Chondrocyte (in vitro differentiated cells): ENCODE results near the gene PNLDC1. TPM values are rescaled to one million over a fixed set of nuclear protein-coding genes. Genes with fewer than 3 reads are reported as not detected.

Experiments
- DNase-seq: peaks from one replicate; pipeline ENCODE4 v3.0.0; 2021; ENCODE audit warnings: mixed read lengths, low spot score
- H3K27ac Mint-ChIP-seq: one replicate; pipeline ENCODE4 v1.8.0; 2021; ENCODE audit warnings: mild to moderate bottlenecking, moderate library complexity, mixed read lengths; ENCODE audit not compliant: unreplicated experiment
- H3K27me3 Mint-ChIP-seq: 2 replicates; pipeline ENCODE4 v1.8.0; 2021; ENCODE audit warnings: low read depth, mixed read lengths
- H3K36me3 Mint-ChIP-seq: 2 replicates; pipeline ENCODE4 v1.8.0; 2021; ENCODE audit warnings: low read depth, mixed read lengths
- H3K4me1 Mint-ChIP-seq: 2 replicates; pipeline ENCODE4 v1.8.0; 2021; ENCODE audit warnings: low read depth, mild to moderate bottlenecking, mixed read lengths
- H3K4me3 Mint-ChIP-seq: one replicate; pipeline ENCODE4 v1.8.0; 2021; ENCODE audit warnings: mild to moderate bottlenecking, moderate library complexity, mixed read lengths; ENCODE audit not compliant: unreplicated experiment
- H3K9me3 Mint-ChIP-seq: 2 replicates; pipeline ENCODE4 v1.8.0; 2021; ENCODE audit warnings: low read depth, mixed read lengths
- total RNA-seq: library from RNA; stranded (reverse); gene quantifications from 3 replicates; pipeline ENCODE4 v1.2.1, GENCODE V29; 2021
- TF ChIP-seq, protein P1 (sequence below): fragments of 200-600 bp; sonication (generic); IDR thresholded peaks from 2 replicates; pipeline ENCODE4 v1.5.0; 2021; ENCODE audit warnings: antibody characterized with exemption, mild to moderate bottlenecking, moderate library complexity

Gene PNLDC1
- total RNA-seq, 1 donor from 2014 or later: not detected

DNA sequence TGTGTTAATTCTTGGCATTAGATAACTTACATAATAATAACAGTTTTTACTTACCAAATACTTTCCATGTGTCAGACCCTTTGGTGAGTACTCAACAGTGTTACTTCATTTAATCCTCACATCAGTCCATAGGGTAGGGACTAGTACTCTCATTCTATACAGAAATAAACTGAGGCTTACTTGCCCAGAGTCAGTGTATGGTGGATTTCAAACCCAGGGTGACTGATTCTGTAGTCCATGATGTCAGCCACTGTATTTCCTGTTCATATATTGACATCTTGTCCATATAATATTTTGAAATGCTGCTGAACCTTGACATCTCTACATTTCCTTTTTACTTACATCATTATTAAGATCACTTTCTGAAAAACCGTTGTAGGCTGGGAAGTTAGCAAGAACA lies 2.5 kb upstream of the PNLDC1 start:
- Mint-ChIP-seq H3K4me1 (peaks cover 4% of the 10 kb centered on the region), H3K9me3 (no peaks in the 10 kb centered on the region), H3K27ac (no peak overlapping the region), H3K4me3 (no peak overlapping the region), H3K36me3 (peaks cover 27% of the 10 kb centered on the region), H3K27me3 (no peaks in the 10 kb centered on the region)
- TF ChIP-seq, protein P1, sequence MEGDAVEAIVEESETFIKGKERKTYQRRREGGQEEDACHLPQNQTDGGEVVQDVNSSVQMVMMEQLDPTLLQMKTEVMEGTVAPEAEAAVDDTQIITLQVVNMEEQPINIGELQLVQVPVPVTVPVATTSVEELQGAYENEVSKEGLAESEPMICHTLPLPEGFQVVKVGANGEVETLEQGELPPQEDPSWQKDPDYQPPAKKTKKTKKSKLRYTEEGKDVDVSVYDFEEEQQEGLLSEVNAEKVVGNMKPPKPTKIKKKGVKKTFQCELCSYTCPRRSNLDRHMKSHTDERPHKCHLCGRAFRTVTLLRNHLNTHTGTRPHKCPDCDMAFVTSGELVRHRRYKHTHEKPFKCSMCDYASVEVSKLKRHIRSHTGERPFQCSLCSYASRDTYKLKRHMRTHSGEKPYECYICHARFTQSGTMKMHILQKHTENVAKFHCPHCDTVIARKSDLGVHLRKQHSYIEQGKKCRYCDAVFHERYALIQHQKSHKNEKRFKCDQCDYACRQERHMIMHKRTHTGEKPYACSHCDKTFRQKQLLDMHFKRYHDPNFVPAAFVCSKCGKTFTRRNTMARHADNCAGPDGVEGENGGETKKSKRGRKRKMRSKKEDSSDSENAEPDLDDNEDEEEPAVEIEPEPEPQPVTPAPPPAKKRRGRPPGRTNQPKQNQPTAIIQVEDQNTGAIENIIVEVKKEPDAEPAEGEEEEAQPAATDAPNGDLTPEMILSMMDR: no peak
- DNase-seq: no peak

DNA sequence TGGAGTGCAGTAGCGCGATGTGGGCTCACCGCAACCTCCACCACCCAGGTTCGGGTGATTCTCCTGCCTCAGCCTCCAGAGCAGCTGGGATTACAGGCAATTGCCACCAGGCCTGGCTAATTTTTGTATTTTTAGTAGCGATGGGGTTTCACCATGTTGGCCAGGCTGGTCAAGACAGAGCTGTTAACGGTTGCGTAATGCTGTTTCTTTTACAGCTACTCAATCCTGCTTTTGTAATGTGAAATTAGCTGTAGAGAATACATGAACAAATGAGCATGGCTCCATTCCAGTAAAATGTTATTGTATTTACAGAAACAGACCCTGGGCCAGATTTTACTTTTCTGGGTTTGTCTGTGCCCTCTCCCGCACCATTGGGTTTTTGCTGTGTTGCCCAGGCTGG lies 1.9 kb downstream of the PNLDC1 start:
- Mint-ChIP-seq H3K4me1 (no peaks in the 10 kb centered on the region), H3K27ac (no peak overlapping the region), H3K9me3 (no peaks in the 10 kb centered on the region), H3K4me3 (no peak overlapping the region), H3K27me3 (no peaks in the 10 kb centered on the region), H3K36me3 (peaks cover 20% of the 10 kb centered on the region)
- DNase-seq: no peak
- TF ChIP-seq, protein P1: no peak

DNA sequence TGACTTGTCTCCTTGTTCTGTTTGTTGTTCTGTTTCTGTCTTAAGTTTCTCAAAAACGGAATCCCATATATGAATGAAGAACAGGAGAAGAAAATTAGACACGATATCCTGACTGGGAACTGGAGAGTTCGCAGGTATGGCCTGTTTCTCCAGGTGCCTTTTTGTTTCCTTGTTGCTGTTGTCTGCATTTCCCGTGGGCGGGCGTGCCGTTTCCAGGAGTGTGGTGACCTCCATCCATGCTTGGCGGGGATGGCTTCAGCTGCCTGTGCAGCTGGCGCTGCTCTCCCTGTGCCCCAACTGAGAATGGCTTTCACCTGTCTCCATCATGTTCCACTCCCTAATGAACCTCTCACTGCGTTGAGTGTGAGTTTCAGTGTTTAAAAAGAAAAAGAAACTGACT lies 4.4 kb downstream of the PNLDC1 start:
- Mint-ChIP-seq H3K9me3 (no peaks in the 10 kb centered on the region), H3K27ac (no peak overlapping the region), H3K36me3 (peaks cover under 1% of the 10 kb centered on the region), H3K4me3 (no peak overlapping the region), H3K27me3 (no peaks in the 10 kb centered on the region), H3K4me1 (no peaks in the 10 kb centered on the region)
- TF ChIP-seq, protein P1: no peak
- no peak for DNase-seq

DNA sequence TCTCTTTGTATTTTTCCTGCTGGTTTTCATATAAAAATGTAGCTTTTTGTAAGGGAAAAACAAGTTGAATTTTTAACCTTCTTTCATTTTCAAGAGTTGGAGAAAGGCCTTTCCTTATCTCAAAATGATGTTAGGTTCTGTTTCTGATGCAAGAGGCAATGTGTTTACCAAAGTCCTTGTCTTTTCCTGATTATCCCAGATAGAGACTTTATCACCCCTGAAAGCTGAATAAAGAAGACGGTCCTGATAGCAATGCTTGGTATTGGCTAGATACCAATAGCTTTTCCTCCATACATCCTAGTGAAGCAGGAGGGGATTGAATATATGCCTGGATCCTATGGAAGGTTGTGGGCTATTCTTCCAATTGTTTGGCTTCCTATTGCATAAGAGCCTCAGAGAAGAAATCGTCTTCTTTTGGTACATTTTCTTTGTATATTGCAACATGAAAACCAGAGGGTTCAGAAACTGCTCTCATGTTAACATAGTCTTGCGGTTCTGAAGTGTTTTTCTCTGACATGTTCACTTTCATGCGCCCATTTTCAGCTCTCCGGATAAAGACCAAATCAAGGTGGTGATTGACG lies 5.5 kb downstream of the PNLDC1 start:
- Mint-ChIP-seq H3K9me3 (no peaks in the 10 kb centered on the region), H3K4me1 (no peaks in the 10 kb centered on the region), H3K36me3 (no peaks in the 10 kb centered on the region), H3K4me3 (no peak overlapping the region), H3K27me3 (no peaks in the 10 kb centered on the region), H3K27ac (no peak overlapping the region)
- no peak for DNase-seq
- TF ChIP-seq, protein P1: no peak

DNA sequence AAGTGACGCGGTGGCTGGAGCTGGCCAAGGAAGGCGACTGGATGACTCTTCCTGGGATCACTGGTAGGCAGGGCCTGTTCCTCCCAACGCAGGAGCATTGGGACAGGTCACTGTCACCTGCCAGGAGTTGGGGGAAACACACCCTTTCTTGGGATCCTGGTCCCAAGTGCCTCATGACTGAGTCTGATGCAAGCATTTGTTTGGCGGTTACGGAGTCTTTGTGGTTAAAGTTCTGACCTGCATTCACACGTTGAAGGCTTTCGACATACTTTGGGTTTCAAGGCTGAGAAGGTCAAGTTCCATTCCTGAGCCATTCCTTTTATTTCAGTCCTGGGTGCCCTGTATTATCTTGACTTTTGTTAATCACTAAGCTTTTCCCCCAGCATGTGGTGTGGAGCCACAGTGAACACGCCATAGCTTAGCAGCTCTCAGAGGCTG lies 6.0 kb downstream of the PNLDC1 start:
- no peak overlapping the region for H3K27ac Mint-ChIP-seq
- H3K4me3 Mint-ChIP-seq: no peak overlapping the region

More for the DNA sequence above, 6.0 kb downstream of the PNLDC1 start:
- H3K9me3 Mint-ChIP-seq: no peaks in the 10 kb centered on the region
- no peaks in the 10 kb centered on the region for H3K36me3 Mint-ChIP-seq
- TF ChIP-seq, protein P1: no peak
- no peaks in the 10 kb centered on the region for H3K27me3 Mint-ChIP-seq
- DNase-seq: no peak
- no peaks in the 10 kb centered on the region for H3K4me1 Mint-ChIP-seq
